Activated CD8-positive, alpha-beta T cell treated with anti-CD3 and anti-CD28 coated beads for 36 hours (primary cell): Measurements from ENCODE around the gene SEMA6C. TPM values are rescaled to one million over a fixed set of nuclear protein-coding genes. Genes with fewer than 3 reads are reported as not detected.

ENCODE experiments used
- ATAC-seq: fragments of 200-7000 bp; cut with Tn5 transposase; one replicate; pipeline ENCODE4 v1.10.0; 2021; ENCODE audit warnings: mild to moderate bottlenecking, moderate library complexity
- CTCF ChIA-PET: fragments of 350-600 bp; sonication (Branson Sonifier 250); formaldehyde crosslinking; loops from one replicate; lab custom pipeline; 2021; ENCODE audit warnings: antibody characterized with exemption; lab: Charles Lee
- POLR2A ChIA-PET: fragments of 350-600 bp; sonication (Branson Sonifier 250); formaldehyde crosslinking; loops from one replicate; lab custom pipeline; 2021; ENCODE audit warnings: antibody characterized with exemption; lab: Charles Lee
- DNase-seq: peaks from one replicate; pipeline ENCODE4 v3.0.0-alpha.2; 2020
- H3K27ac Mint-ChIP-seq: one replicate; pipeline ENCODE4 v1.8.0; 2021; ENCODE audit warnings: mild to moderate bottlenecking, mixed read lengths
- H3K27me3 Mint-ChIP-seq: one replicate; pipeline ENCODE4 v1.8.0; 2021; ENCODE audit warnings: mixed read lengths
- H3K36me3 Mint-ChIP-seq: one replicate; pipeline ENCODE4 v1.8.0; 2021; ENCODE audit warnings: low read depth, mixed read lengths
- H3K4me1 Mint-ChIP-seq: one replicate; pipeline ENCODE4 v1.8.0; 2021; ENCODE audit warnings: low read depth, mixed read lengths
- H3K4me3 Mint-ChIP-seq: one replicate; pipeline ENCODE4 v1.8.0; 2021; ENCODE audit warnings: mild to moderate bottlenecking, moderate library complexity, mixed read lengths
- H3K9me3 Mint-ChIP-seq: one replicate; pipeline ENCODE4 v1.8.0; 2021; ENCODE audit warnings: mixed read lengths
- intact Hi-C: fragments of 100-400 bp; cut with micrococcal nuclease; formaldehyde crosslinking; loops from one replicate; pipeline ENCODE4 v1.10.0; 2022
- total RNA-seq, 2 experiments: library from RNA; stranded (reverse); gene quantifications; one replicate each; pipeline ENCODE4 v1.2.3, GENCODE V29; 2021
- TF ChIP-seq, protein P1 (sequence below): fragments of 200-600 bp; IDR thresholded peaks from one replicate; pipeline ENCODE4 v1.8.0; 2022; ENCODE audit warnings: antibody characterized with exemption, mild to moderate bottlenecking

Gene SEMA6C
- total RNA-seq, 2 experiments from 2014 or later: 3.4 to 3.7 TPM

DNA sequence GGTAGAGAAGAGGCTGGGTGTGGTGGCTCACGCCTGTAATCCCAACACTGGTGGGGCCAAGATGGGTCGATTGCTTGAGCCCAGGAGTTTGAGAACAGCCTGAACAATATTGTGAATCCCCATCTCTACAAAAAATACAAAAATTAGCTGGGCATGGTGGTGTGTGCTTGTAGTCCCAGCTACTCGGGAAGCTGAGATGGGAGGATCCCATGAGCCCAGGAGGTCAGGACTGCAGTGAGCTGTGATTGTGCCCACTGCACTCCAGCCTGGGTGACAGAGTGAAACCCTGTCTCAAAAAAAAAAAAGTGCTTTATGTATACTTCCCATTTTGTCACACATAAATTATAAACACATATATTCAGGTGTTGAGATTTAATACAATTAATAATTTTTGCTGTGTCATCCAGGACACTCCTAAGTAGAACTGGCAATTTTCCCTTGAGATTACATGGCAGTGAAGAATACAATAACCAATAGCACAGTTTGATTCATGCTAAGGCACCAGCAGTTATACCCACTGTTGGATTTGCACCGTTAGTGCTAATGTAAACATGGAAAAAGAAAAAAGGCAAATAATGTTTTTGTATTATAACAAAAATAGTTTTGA, 60.4 kb downstream of the SEMA6C start:
- ATAC-seq (no peak), DNase-seq (no peak)
- H3K9me3 Mint-ChIP-seq: no peaks in the 10 kb centered on the region
- no peak overlapping the region for H3K27ac Mint-ChIP-seq
- TF ChIP-seq, protein P1, sequence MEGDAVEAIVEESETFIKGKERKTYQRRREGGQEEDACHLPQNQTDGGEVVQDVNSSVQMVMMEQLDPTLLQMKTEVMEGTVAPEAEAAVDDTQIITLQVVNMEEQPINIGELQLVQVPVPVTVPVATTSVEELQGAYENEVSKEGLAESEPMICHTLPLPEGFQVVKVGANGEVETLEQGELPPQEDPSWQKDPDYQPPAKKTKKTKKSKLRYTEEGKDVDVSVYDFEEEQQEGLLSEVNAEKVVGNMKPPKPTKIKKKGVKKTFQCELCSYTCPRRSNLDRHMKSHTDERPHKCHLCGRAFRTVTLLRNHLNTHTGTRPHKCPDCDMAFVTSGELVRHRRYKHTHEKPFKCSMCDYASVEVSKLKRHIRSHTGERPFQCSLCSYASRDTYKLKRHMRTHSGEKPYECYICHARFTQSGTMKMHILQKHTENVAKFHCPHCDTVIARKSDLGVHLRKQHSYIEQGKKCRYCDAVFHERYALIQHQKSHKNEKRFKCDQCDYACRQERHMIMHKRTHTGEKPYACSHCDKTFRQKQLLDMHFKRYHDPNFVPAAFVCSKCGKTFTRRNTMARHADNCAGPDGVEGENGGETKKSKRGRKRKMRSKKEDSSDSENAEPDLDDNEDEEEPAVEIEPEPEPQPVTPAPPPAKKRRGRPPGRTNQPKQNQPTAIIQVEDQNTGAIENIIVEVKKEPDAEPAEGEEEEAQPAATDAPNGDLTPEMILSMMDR: no peak
- H3K4me3 Mint-ChIP-seq: no peak overlapping the region
- no peaks in the 10 kb centered on the region for H3K4me1 Mint-ChIP-seq
- intact Hi-C loops: no loop called here
- CTCF ChIA-PET: interaction anchor here (0.6 to 2.7 kb wide), 4 partner anchors 14 to 107 kb away, joined by 4 to 8 read pairs (median 6); partner anchors contain the start of gene TNFAIP8L2
- POLR2A ChIA-PET: interaction anchor here (1.1 kb wide), 1 partner anchor 10 kb away, joined by 3 read pairs; no protein-coding TSS in a partner anchor
- peaks cover 2% of the 10 kb centered on the region for H3K36me3 Mint-ChIP-seq
- no peaks in the 10 kb centered on the region for H3K27me3 Mint-ChIP-seq

Other genes with a start within 250 kb of the SEMA6C start
- 10 to 100 TPM; 45.1 to 52.3 TPM for gene SETDB1, start 220.3 kb downstream of the SEMA6C start, total RNA-seq
- 100 to 1,000 TPM; 129 to 132 TPM for gene CERS2, start 171.8 kb downstream of the SEMA6C start, total RNA-seq
- gene ANXA9, start 164.3 kb downstream of the SEMA6C start, total RNA-seq: under 1 TPM in 1 of 2 experiments, not detected in 1; 0.25 TPM
- gene MINDY1, start 139.7 kb downstream of the SEMA6C start, total RNA-seq: 10 to 100 TPM; 10.4 TPM
- 10 to 100 TPM; 12.4 to 15.7 TPM for gene PRUNE1, start 138.2 kb downstream of the SEMA6C start, total RNA-seq
- gene BNIPL, start 110.0 kb downstream of the SEMA6C start, total RNA-seq: 1 to 10 TPM in 1 of 2 experiments, under 1 TPM in 1; 0.54 to 1.4 TPM
- 1 to 10 TPM; 1.4 to 1.9 TPM for gene C1orf56, start 98.9 kb downstream of the SEMA6C start, total RNA-seq
- 10 to 100 TPM; 86.5 to 92.8 TPM for gene CDC42SE1, start 87.0 kb downstream of the SEMA6C start, total RNA-seq
- 1 to 10 TPM; 4.2 to 4.8 TPM for gene MLLT11, start 86.2 kb downstream of the SEMA6C start, total RNA-seq
- gene GABPB2, start 75.9 kb downstream of the SEMA6C start, total RNA-seq: 10 to 100 TPM; 17.5 to 19.3 TPM
- 10 to 100 TPM; 16.1 to 17.5 TPM for gene TNFAIP8L2, start 10.0 kb upstream of the SEMA6C start, total RNA-seq
- 1 to 10 TPM; 4.5 TPM for gene LYSMD1, start 19.3 kb upstream of the SEMA6C start, total RNA-seq
- gene SCNM1, start 19.5 kb upstream of the SEMA6C start, total RNA-seq: 10 to 100 TPM; 57.0 to 59.6 TPM
- 1 to 10 TPM; 1.9 to 2.5 TPM for gene TMOD4, start 29.4 kb upstream of the SEMA6C start, total RNA-seq
- gene VPS72, start 43.6 kb upstream of the SEMA6C start, total RNA-seq: 10 to 100 TPM; 47.4 to 61.0 TPM
- 10 to 100 TPM; 63.1 to 66.1 TPM for gene PIP5K1A, start 51.9 kb upstream of the SEMA6C start, total RNA-seq
- gene PSMD4, start 108.1 kb upstream of the SEMA6C start, total RNA-seq: 100 to 1,000 TPM; 203 to 214 TPM
- 10 to 100 TPM; 27.3 to 29.5 TPM for gene ZNF687, start 135.7 kb upstream of the SEMA6C start, total RNA-seq
- 10 to 100 TPM; 46.6 to 47.3 TPM for gene PI4KB, start 180.8 kb upstream of the SEMA6C start, total RNA-seq
- gene RFX5, start 200.6 kb upstream of the SEMA6C start, total RNA-seq: 10 to 100 TPM; 55.6 to 55.7 TPM
- gene SELENBP1, start 226.1 kb upstream of the SEMA6C start, total RNA-seq: not detected